HEK293T (cell line): ENCODE data around the gene BLVRB.

ENCODE experiments used
- ARNT ChIP-seq: fragments of 450-650 bp; IDR thresholded peaks from 2 replicates; pipeline ENCODE4 v1.6.1; 2017; ENCODE audit warnings: mild to moderate bottlenecking
- BHLHE40 ChIP-seq: fragments of 450-650 bp; IDR thresholded peaks from 2 replicates; pipeline ENCODE4 v1.6.1; 2016; ENCODE audit warnings: mild to moderate bottlenecking, moderate library complexity, borderline replicate concordance
- ELF4 ChIP-seq: fragments of 450-650 bp; IDR thresholded peaks from 2 replicates; pipeline ENCODE4 v1.6.1; 2017; ENCODE audit warnings: antibody characterized with exemption
- FOXA1 ChIP-seq: fragments of 450-650 bp; IDR thresholded peaks from 2 replicates; pipeline ENCODE4 v1.6.1; 2016; ENCODE audit warnings: mild to moderate bottlenecking
- FOXK2 ChIP-seq: fragments of 450-650 bp; IDR thresholded peaks from 2 replicates; pipeline ENCODE4 v1.6.1; 2016; ENCODE audit warnings: mild to moderate bottlenecking
- HDGF ChIP-seq: fragments of 450-650 bp; IDR thresholded peaks from 2 replicates; pipeline ENCODE4 v1.6.1; 2017; ENCODE audit warnings: antibody characterized with exemption, borderline replicate concordance
- PKNOX1 ChIP-seq: fragments of 450-650 bp; IDR thresholded peaks from 2 replicates; pipeline ENCODE4 v1.6.1; 2016
- SP1 ChIP-seq: fragments of 450-650 bp; IDR thresholded peaks from 2 replicates; pipeline ENCODE4 v1.6.1; 2017
- SUZ12 ChIP-seq: fragments of 450-650 bp; IDR thresholded peaks from 2 replicates; pipeline ENCODE4 v1.6.1; 2016; ENCODE audit warnings: mild to moderate bottlenecking
- TARDBP ChIP-seq: fragments of 450-650 bp; IDR thresholded peaks from 2 replicates; pipeline ENCODE4 v1.6.1; 2016
- ZNF384 ChIP-seq: fragments of 450-650 bp; IDR thresholded peaks from 2 replicates; pipeline ENCODE4 v1.6.1; 2016

- no peak for TF ChIP-seq FOXK2
- no peak for TF ChIP-seq PKNOX1
- TF ChIP-seq ZNF384: no peak
- no peak for TF ChIP-seq SUZ12
- TF ChIP-seq TARDBP: no peak
- TF ChIP-seq FOXA1: no peak
- no peak for TF ChIP-seq ARNT
- no peak for TF ChIP-seq SP1
- no peak for TF ChIP-seq BHLHE40
- TF ChIP-seq HDGF: no peak
- TF ChIP-seq ELF4: no peak
Measured at GRCh38 chr19:40502647-40503319, 37.2 kb upstream of the BLVRB start.
